K562 (cell line): Measurements from ENCODE around the gene CFAP52.
"Not testable (repeated sequence)": the region's sequence is repeated elsewhere in the genome, so short reads cannot be mapped to it uniquely, and the experiment has no call there.

Experiments
- BHLHE40 ChIP-seq: IDR thresholded peaks from 2 replicates; pipeline ENCODE4 v1.6.1; 2011; ENCODE audit warnings: low read length, improper control_type of control experiment
- CBX5 ChIP-seq: IDR thresholded peaks from 2 replicates; pipeline ENCODE4 v1.6.1; 2014; ENCODE audit warnings: low read depth, borderline replicate concordance
- EP300 ChIP-seq: IDR thresholded peaks from 2 replicates; pipeline ENCODE4 v1.6.1; 2012; ENCODE audit warnings: low read length, improper control_type of control experiment
- RCOR1 ChIP-seq, 2 experiments: IDR thresholded peaks; 2 replicates each; pipeline ENCODE4 v1.6.1; 2012; ENCODE audit warnings: low read depth in 2 of 2, low read length in 2 of 2, borderline replicate concordance in 1 of 2, improper control_type of control experiment in 1 of 2
- STAG1 ChIP-seq: sonication (generic); formaldehyde crosslinking; IDR thresholded peaks from 2 replicates; pipeline ENCODE4 v1.5.0; 2020; ENCODE audit warnings: missing genetic modification reagents, borderline replicate concordance
- TAL1 ChIP-seq: fragments of 450-650 bp; IDR thresholded peaks from 2 replicates; pipeline ENCODE4 v1.6.1; 2016; ENCODE audit warnings: mild to moderate bottlenecking
- ZNF561 ChIP-seq: fragments of 450-650 bp; formaldehyde crosslinking; conservative IDR thresholded peaks from 2 replicates; pipeline ENCODE4 v1.4.0; 2020; ENCODE audit warnings: mild to moderate bottlenecking, moderate library complexity
- TF ChIP-seq, protein P1 (sequence below), 2 experiments: fragments of 450-650 bp; formaldehyde crosslinking in 1 of 2; IDR thresholded peaks; 2 replicates each; pipeline versions ENCODE4 v1.4.0 to v1.6.1; 2014 to 2020; ENCODE audit warnings: mild to moderate bottlenecking in 2 of 2, borderline replicate concordance in 1 of 2, low read depth in 1 of 2
- TF ChIP-seq, protein P2 (sequence below), 3 experiments: IDR thresholded peaks in 2 of 3; conservative IDR thresholded peaks in 1 of 3; 2 replicates each; pipeline ENCODE4 v1.5.1; 2011 to 2012; ENCODE audit warnings: low read length in 3 of 3, mild to moderate bottlenecking in 3 of 3, control low read depth in 2 of 3, improper control_type of control experiment in 1 of 3, inconsistent platforms in 1 of 3, low read depth in 1 of 3, mixed read lengths in 1 of 3, moderate library complexity in 1 of 3; ENCODE audit not compliant: insufficient read depth in 2 of 3

DNA sequence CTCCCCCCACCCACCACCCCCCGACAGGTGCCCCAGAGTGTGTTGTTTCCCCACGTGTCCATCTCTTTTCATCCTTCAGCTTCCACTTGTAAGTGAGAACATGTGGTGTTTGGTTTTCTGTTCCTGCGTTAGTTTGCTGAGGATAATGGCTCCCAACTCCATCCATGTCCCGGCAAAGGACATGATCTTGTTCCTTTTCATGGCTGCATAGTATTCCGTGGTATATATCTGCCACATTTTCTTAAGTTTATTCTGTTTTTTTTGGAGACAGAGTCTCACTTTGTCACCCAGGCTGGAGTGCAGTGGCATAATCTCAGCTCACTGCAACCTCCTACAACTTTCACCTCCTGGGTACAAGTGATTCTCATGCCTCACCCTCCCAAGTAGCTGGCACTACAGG is 63.9 kb downstream of the CFAP52 start:
- not testable (repeated sequence) for TF ChIP-seq RCOR1 (IDR thresholded peaks at IDR 0.05; ENCODE audit: borderline replicate concordance in 1 of 2, low read depth in 2 of 2, low read length in 2 of 2); CBX5; EP300; STAG1 (CRISPR knock-in tag); TAL1; BHLHE40; ZNF561 (CRISPR knock-in tag)
- TF ChIP-seq, protein P1, sequence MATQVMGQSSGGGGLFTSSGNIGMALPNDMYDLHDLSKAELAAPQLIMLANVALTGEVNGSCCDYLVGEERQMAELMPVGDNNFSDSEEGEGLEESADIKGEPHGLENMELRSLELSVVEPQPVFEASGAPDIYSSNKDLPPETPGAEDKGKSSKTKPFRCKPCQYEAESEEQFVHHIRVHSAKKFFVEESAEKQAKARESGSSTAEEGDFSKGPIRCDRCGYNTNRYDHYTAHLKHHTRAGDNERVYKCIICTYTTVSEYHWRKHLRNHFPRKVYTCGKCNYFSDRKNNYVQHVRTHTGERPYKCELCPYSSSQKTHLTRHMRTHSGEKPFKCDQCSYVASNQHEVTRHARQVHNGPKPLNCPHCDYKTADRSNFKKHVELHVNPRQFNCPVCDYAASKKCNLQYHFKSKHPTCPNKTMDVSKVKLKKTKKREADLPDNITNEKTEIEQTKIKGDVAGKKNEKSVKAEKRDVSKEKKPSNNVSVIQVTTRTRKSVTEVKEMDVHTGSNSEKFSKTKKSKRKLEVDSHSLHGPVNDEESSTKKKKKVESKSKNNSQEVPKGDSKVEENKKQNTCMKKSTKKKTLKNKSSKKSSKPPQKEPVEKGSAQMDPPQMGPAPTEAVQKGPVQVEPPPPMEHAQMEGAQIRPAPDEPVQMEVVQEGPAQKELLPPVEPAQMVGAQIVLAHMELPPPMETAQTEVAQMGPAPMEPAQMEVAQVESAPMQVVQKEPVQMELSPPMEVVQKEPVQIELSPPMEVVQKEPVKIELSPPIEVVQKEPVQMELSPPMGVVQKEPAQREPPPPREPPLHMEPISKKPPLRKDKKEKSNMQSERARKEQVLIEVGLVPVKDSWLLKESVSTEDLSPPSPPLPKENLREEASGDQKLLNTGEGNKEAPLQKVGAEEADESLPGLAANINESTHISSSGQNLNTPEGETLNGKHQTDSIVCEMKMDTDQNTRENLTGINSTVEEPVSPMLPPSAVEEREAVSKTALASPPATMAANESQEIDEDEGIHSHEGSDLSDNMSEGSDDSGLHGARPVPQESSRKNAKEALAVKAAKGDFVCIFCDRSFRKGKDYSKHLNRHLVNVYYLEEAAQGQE (IDR thresholded peaks at IDR 0.05; ENCODE audit: borderline replicate concordance), result not testable (repeated sequence)
- TF ChIP-seq, protein P1 (CRISPR knock-in tag; IDR thresholded peaks at IDR 0.05; ENCODE audit: low read depth), result not testable (repeated sequence)
- TF ChIP-seq, protein P2, sequence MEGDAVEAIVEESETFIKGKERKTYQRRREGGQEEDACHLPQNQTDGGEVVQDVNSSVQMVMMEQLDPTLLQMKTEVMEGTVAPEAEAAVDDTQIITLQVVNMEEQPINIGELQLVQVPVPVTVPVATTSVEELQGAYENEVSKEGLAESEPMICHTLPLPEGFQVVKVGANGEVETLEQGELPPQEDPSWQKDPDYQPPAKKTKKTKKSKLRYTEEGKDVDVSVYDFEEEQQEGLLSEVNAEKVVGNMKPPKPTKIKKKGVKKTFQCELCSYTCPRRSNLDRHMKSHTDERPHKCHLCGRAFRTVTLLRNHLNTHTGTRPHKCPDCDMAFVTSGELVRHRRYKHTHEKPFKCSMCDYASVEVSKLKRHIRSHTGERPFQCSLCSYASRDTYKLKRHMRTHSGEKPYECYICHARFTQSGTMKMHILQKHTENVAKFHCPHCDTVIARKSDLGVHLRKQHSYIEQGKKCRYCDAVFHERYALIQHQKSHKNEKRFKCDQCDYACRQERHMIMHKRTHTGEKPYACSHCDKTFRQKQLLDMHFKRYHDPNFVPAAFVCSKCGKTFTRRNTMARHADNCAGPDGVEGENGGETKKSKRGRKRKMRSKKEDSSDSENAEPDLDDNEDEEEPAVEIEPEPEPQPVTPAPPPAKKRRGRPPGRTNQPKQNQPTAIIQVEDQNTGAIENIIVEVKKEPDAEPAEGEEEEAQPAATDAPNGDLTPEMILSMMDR (IDR thresholded peaks at IDR 0.05 in 2 of 3, conservative IDR thresholded peaks at IDR 0.05 in 1 of 3; ENCODE audit: insufficient read depth in 2 of 3, low read depth in 1 of 3, low read length in 3 of 3), result not testable (repeated sequence)
